Ectodermal cell (in vitro differentiated cells): ENCODE data around the gene MCF2L.

ENCODE experiments used
- H3K27ac ChIP-seq: 2 replicates; pipeline ENCODE4 v1.7.0; 2013; ENCODE audit warnings: mild to moderate bottlenecking, low read depth, low read length; ENCODE audit not compliant: insufficient read depth, poor library complexity, severe bottlenecking
- H3K27me3 ChIP-seq: 2 replicates; pipeline ENCODE4 v1.7.0; 2013; ENCODE audit warnings: mild to moderate bottlenecking, low read length; ENCODE audit not compliant: insufficient read depth, control insufficient read depth, poor library complexity, severe bottlenecking
- H3K36me3 ChIP-seq: one replicate; pipeline ENCODE4 v1.7.0; 2013; ENCODE audit warnings: low read length; ENCODE audit not compliant: control insufficient read depth, insufficient read depth
- H3K4me1 ChIP-seq: one replicate; pipeline ENCODE4 v1.7.0; 2013; ENCODE audit warnings: low read length; ENCODE audit not compliant: control insufficient read depth, insufficient read depth
- H3K4me3 ChIP-seq: 2 replicates; pipeline ENCODE4 v1.7.0; 2013; ENCODE audit warnings: low read depth, low read length, control low read depth; ENCODE audit not compliant: insufficient read depth
- H3K9me3 ChIP-seq: 2 replicates; pipeline ENCODE4 v1.7.0; 2013; ENCODE audit warnings: mild to moderate bottlenecking, low read length, moderate library complexity; ENCODE audit not compliant: control insufficient read depth
- WGBS, 2 experiments: methylation state at CpG; one replicate each; pipeline ENCODE4 v1.1.7; 2013; ENCODE audit warnings: missing lambda C conversion rate in 2 of 2; 5-methylcytosine and 5-hydroxymethylcytosine counted together

MCF2L gene

DNA sequence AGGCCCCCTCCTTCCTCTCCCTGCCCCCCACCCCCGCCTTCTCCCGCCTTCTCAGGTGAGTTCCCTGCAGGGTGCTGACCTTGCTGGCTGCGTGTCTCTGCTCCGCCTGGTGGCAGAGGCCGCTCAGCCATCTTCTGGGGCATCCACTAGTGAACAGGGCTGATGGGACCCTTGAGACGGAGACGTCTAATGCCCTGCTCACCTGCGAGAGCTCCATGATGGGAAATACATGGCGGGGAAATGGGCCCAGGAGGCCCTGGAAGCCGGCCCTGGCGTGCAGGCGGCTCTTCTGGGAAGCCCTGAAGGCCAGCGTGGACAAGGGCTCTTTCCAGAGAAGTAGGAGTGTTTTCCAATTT is 121.4 kb downstream of the MCF2L start:
- WGBS, 2 experiments: 85 to 87% methylated on average over 12 to 13 of the region's 13 CpGs
- Histone ChIP-seq H3K9me3 (no peaks in the 10 kb centered on the region), H3K36me3 (peaks cover 10% of the 10 kb centered on the region), H3K27me3 (no peaks in the 10 kb centered on the region), H3K4me1 (no peaks in the 10 kb centered on the region), H3K4me3 (no peak overlapping the region), H3K27ac (no peak overlapping the region)

DNA sequence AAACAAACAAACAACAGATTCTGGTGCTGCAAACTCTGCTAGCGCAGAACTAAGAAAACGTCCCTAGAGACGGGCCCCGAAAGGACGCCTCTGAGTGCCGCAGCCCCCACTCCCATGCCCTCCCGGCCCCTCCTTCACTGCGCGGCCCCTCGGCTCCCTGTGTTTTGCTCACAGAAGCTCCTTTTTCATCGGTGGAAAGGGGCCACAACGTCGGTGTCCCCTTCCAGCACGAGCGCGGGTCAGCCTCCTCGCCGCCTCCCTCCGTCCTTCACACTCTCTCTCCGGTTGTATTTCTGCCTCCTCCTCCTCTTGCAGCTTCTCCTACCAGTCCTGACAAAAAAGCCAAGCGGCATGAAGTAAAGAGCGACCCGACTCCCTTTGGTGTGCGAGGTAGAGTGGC is 121.8 kb downstream of the MCF2L start:
- Histone ChIP-seq H3K4me1 (no peaks in the 10 kb centered on the region), H3K27me3 (no peaks in the 10 kb centered on the region), H3K27ac (no peak overlapping the region), H3K36me3 (peaks cover 10% of the 10 kb centered on the region), H3K4me3 (no peak overlapping the region), H3K9me3 (no peaks in the 10 kb centered on the region)
- WGBS, 2 experiments: 93 to 94% methylated on average over 24 of the region's 24 CpGs

DNA sequence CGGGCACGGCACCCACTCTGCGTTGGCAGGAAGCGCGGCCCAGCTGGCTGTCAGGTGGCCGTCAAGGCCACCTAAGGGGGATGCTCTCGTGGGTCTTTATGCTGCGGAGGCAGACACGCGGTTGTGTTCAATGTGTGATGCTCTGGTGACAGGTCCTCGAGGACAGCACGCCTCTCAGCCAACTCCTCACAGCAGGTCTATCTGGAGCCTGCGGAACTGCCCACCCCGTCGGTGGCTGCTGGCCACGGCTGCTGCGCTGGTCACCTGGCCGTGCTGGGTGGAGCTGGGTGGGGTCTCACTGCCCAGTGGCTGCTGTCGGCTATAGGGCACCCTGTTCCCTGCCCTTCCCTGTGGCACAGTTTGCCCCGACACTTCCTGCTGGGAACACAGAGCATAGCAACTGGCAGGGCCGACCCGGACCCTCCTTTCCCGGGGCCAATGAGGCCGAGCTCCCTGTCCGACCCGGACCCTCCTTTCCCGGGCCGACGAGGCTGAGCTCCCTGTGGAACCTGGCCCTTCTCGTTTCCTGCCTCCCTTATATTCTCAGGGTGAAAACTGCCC is 122.3 kb downstream of the MCF2L start:
- Histone ChIP-seq H3K36me3 (peaks cover 10% of the 10 kb centered on the region), H3K4me1 (no peaks in the 10 kb centered on the region), H3K27ac (no peak overlapping the region), H3K27me3 (no peaks in the 10 kb centered on the region), H3K9me3 (no peaks in the 10 kb centered on the region), H3K4me3 (no peak overlapping the region)
- 93 to 95% methylated on average over 30 of the region's 30 CpGs for WGBS, 2 experiments

DNA sequence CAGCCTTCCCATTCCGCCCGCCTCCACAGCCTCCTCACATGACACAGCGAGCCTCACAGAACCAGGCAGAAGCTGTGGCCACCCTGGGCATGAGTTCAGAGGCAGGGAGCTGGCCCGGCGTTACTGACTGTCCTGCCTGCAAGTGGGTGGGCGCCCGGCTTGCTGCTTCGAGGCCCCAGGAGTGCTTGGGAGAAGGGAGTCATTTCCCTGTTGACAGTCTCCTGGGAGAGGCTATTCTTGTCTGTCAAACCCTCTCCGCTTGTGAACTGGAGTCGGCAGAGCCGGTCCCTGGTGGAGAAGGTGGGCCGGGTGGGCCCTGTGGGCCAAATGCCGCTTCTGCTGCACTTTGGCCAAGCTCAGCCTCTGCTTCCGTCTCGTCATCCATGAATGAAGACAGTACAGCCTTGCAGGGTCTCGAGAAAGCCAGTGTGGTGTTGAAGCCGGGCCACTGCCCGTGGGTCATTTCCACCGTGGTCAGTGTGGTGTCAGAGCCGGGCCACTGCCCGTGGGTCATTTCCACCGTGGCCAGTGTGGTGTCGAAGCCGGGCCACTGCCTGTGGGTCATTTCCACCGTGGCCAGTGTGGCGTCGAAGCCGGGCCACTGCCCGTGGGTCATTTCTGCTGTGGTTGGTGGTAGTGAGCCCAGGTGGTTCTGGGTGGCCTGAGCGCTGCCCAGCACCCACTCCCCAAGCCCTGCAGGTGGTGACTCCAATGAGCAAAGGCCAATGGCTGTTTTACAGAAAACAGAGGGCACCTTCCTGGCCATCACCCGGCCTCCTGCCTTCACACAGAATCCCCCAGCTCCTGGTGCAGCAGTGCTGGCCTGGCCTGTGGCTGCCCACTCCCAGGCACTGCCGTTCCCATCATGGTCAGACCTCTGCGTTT is 123.1 kb downstream of the MCF2L start:
- Histone ChIP-seq H3K4me3 (no peak overlapping the region), H3K4me1 (no peaks in the 10 kb centered on the region), H3K9me3 (no peaks in the 10 kb centered on the region), H3K36me3 (peaks cover 10% of the 10 kb centered on the region), H3K27me3 (no peaks in the 10 kb centered on the region), H3K27ac (no peak overlapping the region)
- WGBS, 2 experiments: 93% methylated on average over 33 of the region's 33 CpGs

DNA sequence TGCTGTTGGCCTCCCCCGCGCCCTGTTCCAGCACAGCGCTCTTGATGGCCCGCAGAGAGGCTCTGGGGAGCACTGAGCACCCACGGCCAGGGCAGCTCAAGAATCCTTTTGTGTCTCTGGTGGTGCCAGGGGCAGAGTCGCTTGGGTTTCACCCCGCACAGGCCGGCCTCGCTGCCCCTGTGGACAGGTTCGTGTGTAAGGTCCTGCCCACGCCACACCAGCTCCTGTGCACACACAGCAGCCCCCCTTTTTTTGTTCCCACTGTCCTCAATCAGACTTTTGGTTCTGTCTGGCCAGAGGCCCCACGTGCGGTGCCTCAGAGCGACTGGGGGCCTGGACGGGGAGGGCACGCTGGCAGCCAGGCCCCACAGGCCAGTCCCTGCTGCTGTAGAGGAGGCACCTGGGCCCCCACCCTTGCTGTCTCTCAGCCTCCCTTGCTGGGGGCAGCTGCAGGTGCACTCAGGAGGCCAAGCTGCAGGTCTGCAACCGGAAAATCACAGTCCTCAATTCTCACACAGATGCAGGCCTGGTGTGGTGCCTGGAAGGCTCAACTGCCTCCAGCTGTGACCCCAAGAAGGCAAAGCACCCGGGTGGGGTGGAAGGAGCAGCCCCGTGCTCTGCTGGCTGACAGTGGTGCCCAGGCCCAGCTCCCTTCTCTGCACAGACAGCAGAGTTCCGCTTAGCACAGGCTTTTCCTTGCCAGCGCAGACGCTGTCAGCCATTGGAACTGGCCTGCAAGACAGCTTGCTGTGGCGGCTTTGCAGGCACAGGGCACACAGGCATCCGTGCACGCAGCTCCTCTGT is 124.0 kb downstream of the MCF2L start:
- Histone ChIP-seq H3K4me1 (no peaks in the 10 kb centered on the region), H3K9me3 (no peaks in the 10 kb centered on the region), H3K36me3 (peaks cover 7% of the 10 kb centered on the region), H3K27me3 (no peaks in the 10 kb centered on the region), H3K27ac (no peak overlapping the region), H3K4me3 (no peak overlapping the region)
- WGBS, 2 experiments: 92 to 93% methylated on average over 25 of the region's 25 CpGs

DNA sequence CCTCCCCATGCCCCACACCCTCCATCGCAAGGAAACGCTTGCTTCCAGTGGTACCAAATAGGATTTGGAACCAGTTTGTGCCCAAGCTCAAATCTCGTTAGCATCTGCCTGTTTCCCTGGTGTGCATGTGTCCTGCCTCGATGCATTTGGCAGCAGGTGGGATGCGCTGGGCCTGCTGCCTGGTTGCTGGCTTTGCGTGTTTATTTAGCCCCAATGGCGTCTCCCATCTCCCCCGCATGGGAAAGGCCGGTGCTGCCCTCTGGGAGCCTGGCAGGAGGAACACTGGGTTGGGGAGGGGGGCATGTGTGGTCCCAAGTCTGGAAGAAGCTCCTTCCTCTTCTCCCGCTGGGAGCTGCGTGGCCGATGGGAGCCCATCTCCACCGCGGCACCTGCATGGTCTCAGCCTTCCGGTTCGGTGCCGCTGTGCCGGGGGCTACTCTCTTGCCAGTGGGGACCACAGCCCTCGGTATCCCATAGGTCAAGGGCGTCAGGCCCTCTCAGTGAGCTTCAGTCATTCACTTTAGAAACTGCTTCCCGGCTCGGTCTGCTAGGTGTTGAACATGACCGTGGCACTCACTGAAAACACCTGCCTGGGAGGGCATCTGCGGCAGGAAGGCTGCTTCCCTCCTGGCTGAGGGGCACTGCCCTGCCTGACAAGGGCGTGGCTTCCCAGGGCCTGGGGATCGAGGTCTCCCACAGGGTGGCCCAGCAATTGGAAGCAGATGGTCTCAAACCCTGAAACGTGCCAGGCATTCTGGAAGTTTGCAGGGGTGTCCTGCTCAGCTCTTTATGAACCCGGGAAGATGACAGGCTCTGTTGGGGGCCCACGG is 124.8 kb downstream of the MCF2L start:
- Histone ChIP-seq H3K9me3 (no peaks in the 10 kb centered on the region), H3K27ac (no peak overlapping the region), H3K4me3 (no peak overlapping the region), H3K4me1 (no peaks in the 10 kb centered on the region), H3K36me3 (no peaks in the 10 kb centered on the region), H3K27me3 (no peaks in the 10 kb centered on the region)
- 90 to 91% methylated on average over 29 of the region's 29 CpGs for WGBS, 2 experiments

DNA sequence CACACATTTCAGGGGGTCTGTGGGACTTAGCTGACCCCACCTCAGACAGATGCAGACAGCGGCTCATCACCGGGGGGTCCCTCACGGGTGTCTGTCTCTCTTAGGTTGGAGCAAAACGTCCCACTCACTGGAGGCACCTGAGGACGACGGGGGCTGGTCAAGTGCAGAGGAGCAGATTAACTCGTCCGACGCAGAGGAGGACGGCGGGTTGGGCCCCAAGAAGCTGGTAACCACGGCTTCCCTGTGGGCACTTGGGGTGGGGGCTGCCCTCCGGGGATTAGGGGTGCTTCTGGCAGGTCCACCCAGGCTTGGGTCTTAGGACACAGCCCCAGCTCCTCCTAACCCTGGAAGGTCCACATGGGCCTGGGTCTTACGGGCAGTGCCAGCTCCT is 125.4 kb downstream of the MCF2L start:
- Histone ChIP-seq H3K27me3 (no peaks in the 10 kb centered on the region), H3K4me3 (no peak overlapping the region), H3K9me3 (no peaks in the 10 kb centered on the region), H3K36me3 (no peaks in the 10 kb centered on the region), H3K27ac (no peak overlapping the region), H3K4me1 (no peaks in the 10 kb centered on the region)
- WGBS, 2 experiments: 91 to 92% methylated on average over 14 of the region's 14 CpGs

DNA sequence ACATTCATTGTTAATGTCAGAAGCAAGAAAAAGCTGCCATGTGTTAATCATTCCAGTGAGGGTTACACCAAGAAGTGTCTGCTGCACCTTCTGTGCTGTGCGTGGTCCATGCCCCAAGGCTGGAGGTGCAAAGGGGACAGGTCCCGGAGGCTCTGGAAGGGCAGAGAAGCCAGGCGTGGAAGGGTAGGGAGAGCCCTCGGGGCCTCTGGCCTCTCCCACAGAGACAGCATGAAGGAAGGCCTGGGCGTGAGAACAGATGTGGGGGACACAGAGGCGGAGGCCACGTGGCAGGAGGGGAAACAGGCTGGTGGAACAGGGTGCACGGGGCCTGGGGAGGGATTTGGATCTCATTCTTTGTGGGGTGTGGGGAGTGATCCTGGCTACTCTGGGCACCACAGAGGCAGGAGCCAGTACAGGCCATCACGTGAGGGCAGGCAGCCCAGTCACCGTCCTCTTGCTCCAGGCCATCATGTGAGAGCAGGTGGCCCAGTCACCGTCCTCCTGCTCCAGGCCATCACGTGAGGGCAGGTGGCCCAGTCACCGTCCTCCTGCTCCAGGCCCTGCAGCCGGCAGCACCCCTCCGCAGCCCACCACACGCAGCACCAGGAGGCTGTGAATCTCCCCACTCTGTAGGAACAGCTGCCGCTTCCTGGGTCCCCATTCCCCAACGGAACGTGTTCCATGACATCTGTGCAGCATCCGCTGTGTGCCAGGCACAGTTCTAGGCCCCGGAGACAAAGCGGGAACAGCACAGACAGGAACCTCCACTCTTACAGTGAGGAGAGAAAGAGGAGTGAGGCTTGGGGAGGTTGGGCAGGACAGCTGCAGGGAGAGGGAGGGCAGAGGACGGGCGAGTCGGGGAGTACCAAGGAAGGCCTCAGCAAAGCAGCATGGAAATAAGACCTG is 126.4 kb downstream of the MCF2L start:
- Histone ChIP-seq H3K4me1 (no peaks in the 10 kb centered on the region), H3K27ac (no peak overlapping the region), H3K9me3 (no peaks in the 10 kb centered on the region), H3K27me3 (no peaks in the 10 kb centered on the region), H3K4me3 (no peak overlapping the region), H3K36me3 (no peaks in the 10 kb centered on the region)
- 93 to 94% methylated on average over 25 of the region's 25 CpGs for WGBS, 2 experiments

DNA sequence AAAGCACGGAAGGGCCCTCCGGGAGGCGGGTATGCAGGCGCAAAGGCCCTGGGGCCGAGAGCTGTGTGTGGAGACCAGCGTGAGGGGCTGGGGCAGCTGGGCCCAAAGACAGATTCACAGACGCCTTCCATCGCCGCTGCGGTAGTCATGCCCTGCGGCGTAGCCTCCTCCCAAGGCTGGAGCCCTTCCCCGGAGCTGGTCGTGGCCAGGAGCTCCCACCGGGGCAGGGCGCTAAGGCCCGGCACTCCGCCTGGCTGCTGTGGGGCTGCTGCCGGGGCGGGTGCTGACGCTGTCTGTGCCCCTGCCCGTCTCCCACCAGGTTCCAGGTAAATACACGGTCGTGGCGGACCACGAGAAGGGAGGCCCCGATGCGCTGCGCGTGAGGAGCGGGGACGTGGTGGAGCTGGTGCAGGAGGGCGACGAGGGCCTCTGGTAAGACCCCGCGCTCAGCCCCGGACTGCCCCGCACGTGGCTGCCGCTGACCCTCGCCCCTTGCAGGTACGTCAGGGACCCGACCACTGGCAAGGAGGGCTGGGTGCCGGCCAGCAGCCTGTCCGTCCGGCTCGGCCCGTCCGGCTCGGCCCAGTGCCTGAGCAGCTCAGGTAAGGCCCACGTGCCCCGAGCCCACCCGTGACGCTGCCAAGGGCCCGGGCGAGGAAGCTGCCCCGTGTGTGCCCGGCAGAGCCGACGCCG is 127.2 kb downstream of the MCF2L start:
- Histone ChIP-seq H3K9me3 (no peaks in the 10 kb centered on the region), H3K4me3 (no peak overlapping the region), H3K27me3 (no peaks in the 10 kb centered on the region), H3K36me3 (no peaks in the 10 kb centered on the region), H3K4me1 (no peaks in the 10 kb centered on the region), H3K27ac (no peak overlapping the region)
- 94 to 96% methylated on average over 61 of the region's 61 CpGs for WGBS, 2 experiments
